ENCODE measurements around the gene SKAP2. TPM values are rescaled to one million over a fixed set of nuclear protein-coding genes. Genes with fewer than 3 reads are reported as not detected.

The SKAP2 gene
- total RNA-seq, 1 experiment from 2014 or later, result 30.7 TPM

- no peaks in the 10 kb centered on the region for H4K20me1 ChIP-seq (ENCODE audit: insufficient read depth)
- RAD21 ChIA-PET (ENCODE audit: low non-redundant PET in 1 of 2, low total read pairs in 2 of 2, uncharacterized antibody in 2 of 2, unreplicated experiment in 2 of 2), result no interaction called here
- H3K9ac ChIP-seq (ENCODE audit: low read length), result no peak overlapping the region
- no peak overlapping the region for H3K4me3 ChIP-seq (replicated peaks in 1 of 2; ENCODE audit: low read depth in 1 of 2, low read length in 2 of 2)
- no peaks in the 10 kb centered on the region for H3K9me3 ChIP-seq (ENCODE audit: control insufficient read depth in 1 of 2, insufficient read depth in 1 of 2, low read depth in 1 of 2, low read length in 2 of 2)
- no peak overlapping the region for H3K4me2 ChIP-seq (ENCODE audit: low read length)
- DNase-seq (ENCODE audit: low read depth, low spot score) (no peak), ATAC-seq (no peak)
- POLR2A ChIA-PET, result no interaction called here
- no peak overlapping the region for H3K27ac ChIP-seq (ENCODE audit: low read depth, low read length)
- H2AFZ ChIP-seq (ENCODE audit: low read depth, low read length, poor library complexity, severe bottlenecking), result no peak overlapping the region
- BruUV-seq (replicated peaks), result no TSS peak
- no peaks in the 10 kb centered on the region for H3K79me2 ChIP-seq (ENCODE audit: insufficient read depth, low read length)
- no peaks in the 10 kb centered on the region for H3K36me3 ChIP-seq (ENCODE audit: control insufficient read depth in 1 of 2, insufficient read depth in 2 of 2, low read length in 2 of 2)
- intact Hi-C loops (cut with micrococcal nuclease), result no loop called here
- CTCF ChIA-PET, result interaction anchor here (1.4 to 3.3 kb wide), 2 partner anchors 14 to 472 kb away, joined by 3 to 12 read pairs; partner anchors contain the start of gene HOXA7
- no peaks in the 10 kb centered on the region for H3K9me2 ChIP-seq (ENCODE audit: insufficient read depth)
- peaks cover 4 to 11% of the 10 kb centered on the region in 2 experiments; a peak in 3 of 4 replicates for H3K4me1 ChIP-seq (ENCODE audit: control insufficient read depth in 1 of 2, insufficient read depth in 2 of 2, low read length in 2 of 2)
- no peak for TF ChIP-seq ZBTB33 (IDR thresholded peaks at IDR 0.05; ENCODE audit: extremely low read depth, insufficient replicate concordance, low read length)
- H3K27me3 ChIP-seq (ENCODE audit: insufficient read depth, low read length), result no peaks in the 10 kb centered on the region
These were observed 179.9 kb downstream of the SKAP2 start for GRCh38 chr7:26684447-26684846.

- RAD21 ChIA-PET (ENCODE audit: low non-redundant PET in 1 of 2, low total read pairs in 2 of 2, uncharacterized antibody in 2 of 2, unreplicated experiment in 2 of 2), result no interaction called here
- BruUV-seq (replicated peaks), result no TSS peak
- POLR2A ChIA-PET, result interaction anchor here (2.2 kb wide), 1 partner anchor 467 kb away, joined by 8 read pairs; no protein-coding TSS in a partner anchor
- Histone ChIP-seq H3K9ac (ENCODE audit: low read length) (no peak overlapping the region), H3K79me2 (ENCODE audit: insufficient read depth, low read length) (no peaks in the 10 kb centered on the region), H3K36me3 (ENCODE audit: control insufficient read depth in 1 of 2, insufficient read depth in 2 of 2, low read length in 2 of 2) (no peaks in the 10 kb centered on the region), H2AFZ (ENCODE audit: low read depth, low read length, poor library complexity, severe bottlenecking) (no peak overlapping the region), H3K4me2 (ENCODE audit: low read length) (no peak overlapping the region), H3K9me2 (ENCODE audit: insufficient read depth) (no peaks in the 10 kb centered on the region), H4K20me1 (ENCODE audit: insufficient read depth) (no peaks in the 10 kb centered on the region), H3K4me1 (ENCODE audit: control insufficient read depth in 1 of 2, insufficient read depth in 2 of 2, low read length in 2 of 2) (peaks cover 4 to 11% of the 10 kb centered on the region in 2 experiments; a peak in 3 of 4 replicates), H3K4me3 (replicated peaks in 1 of 2; ENCODE audit: low read depth in 1 of 2, low read length in 2 of 2) (no peak overlapping the region), H3K9me3 (ENCODE audit: control insufficient read depth in 1 of 2, insufficient read depth in 1 of 2, low read depth in 1 of 2, low read length in 2 of 2) (no peaks in the 10 kb centered on the region), H3K27ac (ENCODE audit: low read depth, low read length) (no peak overlapping the region), H3K27me3 (ENCODE audit: insufficient read depth, low read length) (no peaks in the 10 kb centered on the region)
- TF ChIP-seq MAX (IDR thresholded peaks at IDR 0.05), result no peak
- TF ChIP-seq SIN3A (IDR thresholded peaks at IDR 0.05; ENCODE audit: low read depth), result no peak
- TF ChIP-seq CTCF (IDR thresholded peaks at IDR 0.05 in 2 of 3, conservative IDR thresholded peaks at IDR 0.05 in 1 of 3; ENCODE audit: borderline replicate concordance in 1 of 3, insufficient read depth in 1 of 3, low read depth in 2 of 3, low read length in 2 of 3), result no peak
- no peak for TF ChIP-seq FOSL1 (IDR thresholded peaks at IDR 0.05; ENCODE audit: low read depth)
- CTCF ChIA-PET, result interaction anchor here (0.7 to 4.2 kb wide), 10 partner anchors 8 to 497 kb away, joined by 3 to 26 read pairs (median 6); partner anchors contain the start of gene HOXA7
- ATAC-seq (no peak), DNase-seq (ENCODE audit: low read depth, low spot score) (no peak)
- intact Hi-C loops (cut with micrococcal nuclease), result no loop called here
These were observed 181.1 kb downstream of the SKAP2 start for GRCh38 chr7:26683277-26683676.
